Measurements from ENCODE around the gene ZFP91. TPM values are rescaled to one million over a fixed set of nuclear protein-coding genes. Genes with fewer than 3 reads are reported as not detected.
A peak's percentile ranks its signal among the peaks of the same experiment; 100 is the strongest.

Gene ZFP91
- total and polyA plus RNA-seq, 7 donors, result 27.8 to 94.1 (median 68.4) TPM

DNA sequence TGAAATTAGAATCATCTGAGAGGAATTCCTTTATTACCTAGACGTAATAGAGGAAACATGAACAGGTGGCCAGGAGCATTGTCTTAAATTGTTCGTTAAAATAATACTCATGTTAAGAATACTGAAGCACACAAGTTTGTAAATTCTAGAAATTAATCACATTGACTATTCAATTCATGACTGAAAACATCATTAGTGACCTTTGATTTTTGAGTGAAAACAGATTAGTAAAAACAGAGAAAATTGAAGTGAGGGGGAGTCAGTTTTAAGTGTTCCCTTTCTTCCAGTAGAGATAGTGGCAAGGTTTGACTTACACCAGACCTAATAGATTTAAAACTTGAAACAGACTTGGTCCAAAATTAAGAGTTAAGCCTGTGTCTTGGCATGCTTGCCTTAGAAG lies 1.4 kb downstream of the ZFP91 start:
- ATAC-seq (no peak), DNase-seq (no peak)
- Histone ChIP-seq H3K4me3 (peak overlapping the region; percentile 92), H3K4me1 (peaks cover 68% of the 10 kb centered on the region), H3K27me3 (ENCODE audit: insufficient read depth in 3 of 3, low read length in 2 of 3) (no peaks in the 10 kb centered on the region), H3K9me3 (no peaks in the 10 kb centered on the region), H3K36me3 (ENCODE audit: insufficient read depth in 1 of 2, low read depth in 1 of 2) (peaks cover 0 to 5% of the 10 kb centered on the region in 2 donors), H3K27ac (peak overlapping the region; percentile 100)
- WGBS, 3 donors, result 0 to 7% (median 2%) methylated on average over 2 of the region's 2 CpGs
- no peak for TF ChIP-seq CTCF (IDR thresholded peaks at IDR 0.05)
- intact Hi-C loops (cut with DNase I), result loop anchor here in 1 of 2 donors (5.0 kb wide), 1 partner anchor 37 kb away; no protein-coding TSS in a partner anchor

- WGBS, 3 donors, result 89 to 92% (median 91%) methylated on average over 1 of the region's 1 CpG
- TF ChIP-seq CTCF (IDR thresholded peaks at IDR 0.05), result no peak
Observed at GRCh38 chr11:58582437-58582836, 3.6 kb downstream of the ZFP91 start.

DNA sequence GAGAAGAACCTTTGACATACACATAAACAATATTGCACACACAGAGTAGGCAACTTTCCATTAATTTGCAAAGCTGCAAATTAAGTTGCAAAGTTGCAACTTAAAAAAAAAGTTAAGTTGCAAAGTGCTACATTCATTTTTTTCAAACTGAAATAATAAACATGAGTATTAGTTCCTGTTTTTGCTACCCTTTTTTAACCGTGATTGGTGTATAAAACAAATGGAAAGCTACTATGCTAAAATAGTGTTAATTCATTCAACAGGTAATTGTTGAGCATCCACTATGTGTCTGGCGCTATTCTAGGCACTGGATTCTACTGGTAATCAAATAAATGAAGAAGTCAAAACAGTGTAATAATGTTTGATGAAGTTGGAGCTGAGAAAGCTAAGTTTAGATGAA lies 8.1 kb downstream of the ZFP91 start:
- Histone ChIP-seq H3K27ac (no peak overlapping the region), H3K4me3 (no peak overlapping the region), H3K9me3 (no peaks in the 10 kb centered on the region), H3K36me3 (ENCODE audit: insufficient read depth in 1 of 2, low read depth in 1 of 2) (peaks cover 0 to 18% of the 10 kb centered on the region in 2 donors), H3K4me1 (peaks cover 59% of the 10 kb centered on the region), H3K27me3 (ENCODE audit: insufficient read depth in 3 of 3, low read length in 2 of 3) (no peaks in the 10 kb centered on the region)
- intact Hi-C loops (cut with DNase I), result no loop called here
- WGBS, 3 donors, result 86 to 91% (median 91%) methylated on average over 2 of the region's 2 CpGs
- DNase-seq (no peak), ATAC-seq (no peak)
- TF ChIP-seq CTCF (IDR thresholded peaks at IDR 0.05), result no peak

More at GRCh38 chr11:58582437-58582836, 3.6 kb downstream of the ZFP91 start:
- intact Hi-C loops (cut with DNase I), result loop anchor here in 1 of 2 donors (5.0 kb wide), 1 partner anchor 35 kb away; no protein-coding TSS in a partner anchor
- Histone ChIP-seq H3K4me1 (peaks cover 63% of the 10 kb centered on the region), H3K4me3 (peak overlapping the region; percentile 92), H3K36me3 (ENCODE audit: insufficient read depth in 1 of 2, low read depth in 1 of 2) (peaks cover 0 to 16% of the 10 kb centered on the region in 2 donors), H3K27ac (no peak overlapping the region), H3K9me3 (no peaks in the 10 kb centered on the region), H3K27me3 (ENCODE audit: insufficient read depth in 3 of 3, low read length in 2 of 3) (no peaks in the 10 kb centered on the region)
- DNase-seq, result no peak
- no peak for ATAC-seq

DNA sequence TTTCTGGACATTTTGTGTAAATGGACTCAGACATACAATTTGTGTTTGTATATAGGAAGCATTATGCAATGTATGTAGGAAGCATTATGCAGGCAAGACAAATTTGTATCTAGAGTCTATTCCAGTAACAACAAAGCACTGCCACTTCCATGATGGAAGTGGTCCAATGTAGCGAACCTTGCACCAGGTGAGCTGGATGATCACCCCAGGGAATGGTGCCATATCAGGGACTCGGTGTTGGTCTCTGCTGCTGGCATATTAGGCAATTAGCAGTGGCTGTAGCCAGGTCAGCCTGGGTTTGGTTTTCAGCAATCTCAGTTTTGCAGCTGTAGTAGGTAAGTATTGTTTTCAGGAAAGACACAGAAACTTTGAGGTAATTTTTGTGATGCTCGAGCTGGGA lies 12.8 kb downstream of the ZFP91 start:
- DNase-seq, result no peak
- intact Hi-C loops (cut with DNase I), result no loop called here
- H3K27ac ChIP-seq, result no peak overlapping the region
- no peak overlapping the region for H3K4me3 ChIP-seq
- H3K4me1 ChIP-seq, result peaks cover 40% of the 10 kb centered on the region
- no peak for TF ChIP-seq CTCF (IDR thresholded peaks at IDR 0.05)
- H3K27me3 ChIP-seq (ENCODE audit: insufficient read depth in 3 of 3, low read length in 2 of 3), result no peaks in the 10 kb centered on the region
- peaks cover 0 to 7% of the 10 kb centered on the region in 2 donors for H3K36me3 ChIP-seq (ENCODE audit: insufficient read depth in 1 of 2, low read depth in 1 of 2)
- H3K9me3 ChIP-seq, result no peaks in the 10 kb centered on the region
- ATAC-seq, result no peak
- 69 to 83% (median 69%) methylated on average over 3 of the region's 3 CpGs for WGBS, 3 donors

Data from psoas muscle (tissue), 8 donors.